ENCODE results near the gene ESRRB. TPM values are rescaled to one million over a fixed set of nuclear protein-coding genes. Genes with fewer than 3 reads are reported as not detected.

ESRRB gene
- total and polyA plus RNA-seq, 12 donors = 2.5 to 13.4 (median 7.0) TPM

GRCh38 chr14:76333664-76334063 lies 42.3 kb upstream of the ESRRB start:
- H3K4me3 ChIP-seq = no peak overlapping the region
- no peak for ATAC-seq
- H3K27ac ChIP-seq = no peak overlapping the region
- intact Hi-C loops (cut with DNase I) = no loop called here
- H3K9me3 ChIP-seq = no peaks in the 10 kb centered on the region
- DNase-seq = no peak
- H3K4me1 ChIP-seq = peaks cover 0 to 10% (median 0%) of the 10 kb centered on the region in 9 donors
- no peak for TF ChIP-seq CTCF (IDR thresholded peaks at IDR 0.05)
- WGBS, 2 donors = 86 to 92% methylated on average over 6 of the region's 6 CpGs
- H3K27me3 ChIP-seq = peaks cover 0 to 35% (median 0%) of the 10 kb centered on the region in 7 donors
- no peaks in the 10 kb centered on the region for H3K36me3 ChIP-seq

- DNase-seq (no peak), ATAC-seq (no peak)
- H3K27me3 ChIP-seq = peaks cover 0 to 29% (median 0%) of the 10 kb centered on the region in 7 donors
- peaks cover 0 to 4% (median 0%) of the 10 kb centered on the region in 9 donors for H3K4me1 ChIP-seq
- intact Hi-C loops (cut with DNase I) = no loop called here
- no peak overlapping the region for H3K27ac ChIP-seq
- H3K9me3 ChIP-seq = no peaks in the 10 kb centered on the region
- no peak for TF ChIP-seq CTCF (IDR thresholded peaks at IDR 0.05)
- 80 to 83% methylated on average over 11 of the region's 11 CpGs for WGBS, 2 donors
- no peaks in the 10 kb centered on the region for H3K36me3 ChIP-seq
- no peak overlapping the region for H3K4me3 ChIP-seq
These were observed 41.6 kb upstream of the ESRRB start for GRCh38 chr14:76334316-76334715.

GRCh38 chr14:76336876-76337275 lies 39.1 kb upstream of the ESRRB start:
- H3K9me3 ChIP-seq = no peaks in the 10 kb centered on the region
- no peak overlapping the region for H3K27ac ChIP-seq
- WGBS, 2 donors = 82 to 87% methylated on average over 8 of the region's 8 CpGs
- no peak for DNase-seq
- no peak overlapping the region for H3K4me3 ChIP-seq
- no peak for ATAC-seq
- intact Hi-C loops (cut with DNase I) = no loop called here
- no peaks in the 10 kb centered on the region for H3K36me3 ChIP-seq
- H3K27me3 ChIP-seq = peaks cover 0 to 5% (median 0%) of the 10 kb centered on the region in 7 donors
- no peak for TF ChIP-seq CTCF (IDR thresholded peaks at IDR 0.05)
- no peaks in the 10 kb centered on the region for H3K4me1 ChIP-seq

GRCh38 chr14:76337635-76338545 lies 38.0 kb upstream of the ESRRB start:
- Histone ChIP-seq H3K4me3 (peak overlapping the region in 4 of 10 donors; percentile 15 to 35 (median 26)), H3K9me3 (no peaks in the 10 kb centered on the region), H3K27me3 (peaks cover 0 to 5% (median 0%) of the 10 kb centered on the region in 7 donors), H3K4me1 (no peaks in the 10 kb centered on the region), H3K27ac (no peak overlapping the region), H3K36me3 (no peaks in the 10 kb centered on the region)
- no peak for TF ChIP-seq CTCF (IDR thresholded peaks at IDR 0.05)
- intact Hi-C loops (cut with DNase I) = no loop called here
- WGBS, 2 donors = 60 to 67% methylated on average over 16 of the region's 16 CpGs
- DNase-seq = no peak
- no peak for ATAC-seq

Data from heart right ventricle (tissue), 16 donors.